Keratinocyte (primary cell): Measurements from ENCODE around the gene DMRT1.

Experiments used
- CTCF ChIP-seq, 3 experiments: IDR thresholded peaks in 1 of 3; conservative IDR thresholded peaks in 1 of 3; optimal IDR thresholded peaks in 1 of 3; 2 replicates in 2 of 3; 3 replicates in 1 of 3; pipeline versions ENCODE3 to v1.5.1; 2011; ENCODE audit warnings: low read length in 3 of 3, mild to moderate bottlenecking in 3 of 3, moderate library complexity in 2 of 3, control low read depth in 1 of 3, inconsistent platforms in 1 of 3; ENCODE audit not compliant: insufficient read depth in 2 of 3; ENCODE audit errors: extremely low read depth in 1 of 3
- EZH2 ChIP-seq: IDR thresholded peaks from one replicate; pipeline ENCODE4 v1.6.1; 2012; ENCODE audit warnings: inconsistent platforms, mild to moderate bottlenecking, low read length, moderate library complexity

- no peak for TF ChIP-seq CTCF (optimal IDR thresholded peaks at IDR 0.05 in 1 of 3, IDR thresholded peaks at IDR 0.05 in 1 of 3, conservative IDR thresholded peaks at IDR 0.05 in 1 of 3; ENCODE audit: extremely low read depth in 1 of 3, insufficient read depth in 2 of 3, low read length in 3 of 3)
- TF ChIP-seq EZH2: no peak
These were observed 106.5 kb downstream of the DMRT1 start for GRCh38 chr9:947985-948384.
